DND-41 (cell line): ENCODE data around the gene RASGRP4.
A peak's percentile ranks its signal among the peaks of the same experiment; 100 is the strongest.

Source experiments
- ATAC-seq: fragments of 200-7000 bp; cut with Tn5 transposase; 3 replicates; pipeline ENCODE4 v1.9.1; 2021; ENCODE audit warnings: low read depth; ENCODE audit not compliant: insufficient read depth
- DNase-seq: peaks from one replicate; pipeline ENCODE4 v3.0.0-alpha.2; 2020
- H2AFZ ChIP-seq: 2 replicates; pipeline ENCODE4 v1.6.0; 2012; ENCODE audit warnings: low read depth, low read length
- H3K27ac ChIP-seq: 2 replicates; pipeline ENCODE4 v1.5.1; 2012; ENCODE audit warnings: low read length, inconsistent platforms
- H3K27me3 ChIP-seq: fragments of 200-600 bp; sonication (generic); 2 replicates; pipeline ENCODE4 v1.6.0; 2012; ENCODE audit warnings: low read length, mild to moderate bottlenecking, inconsistent platforms; ENCODE audit not compliant: insufficient read depth, poor library complexity
- H3K36me3 ChIP-seq: 2 replicates; pipeline ENCODE4 v1.5.1; 2012; ENCODE audit warnings: low read length, inconsistent platforms; ENCODE audit not compliant: insufficient read depth
- H3K4me1 ChIP-seq: 2 replicates; pipeline ENCODE4 v1.5.1; 2012; ENCODE audit warnings: mild to moderate bottlenecking, low read length; ENCODE audit not compliant: insufficient read depth
- H3K4me2 ChIP-seq: 2 replicates; pipeline ENCODE4 v1.6.0; 2012; ENCODE audit warnings: mild to moderate bottlenecking, moderate library complexity, low read length, inconsistent platforms; ENCODE audit not compliant: insufficient read depth
- H3K4me3 ChIP-seq, 2 experiments: fragments of 200-600 bp in 1 of 2; shearing (Covaris generic) in 1 of 2; 2 replicates each; pipeline ENCODE4 v1.5.1; 2012 to 2016; ENCODE audit warnings: inconsistent platforms in 2 of 2, low read length in 2 of 2, mild to moderate bottlenecking in 2 of 2, low read depth in 1 of 2, moderate library complexity in 1 of 2
- H3K79me2 ChIP-seq: 2 replicates; pipeline ENCODE4 v1.6.0; 2012; ENCODE audit warnings: low read length, inconsistent platforms; ENCODE audit not compliant: insufficient read depth
- H3K9ac ChIP-seq: 2 replicates; pipeline ENCODE4 v1.6.0; 2012; ENCODE audit warnings: low read depth, mild to moderate bottlenecking, inconsistent platforms, low read length, moderate library complexity
- H3K9me3 ChIP-seq: 2 replicates; pipeline ENCODE4 v1.5.1; 2012; ENCODE audit warnings: low read length, moderate library complexity, mild to moderate bottlenecking, inconsistent platforms; ENCODE audit not compliant: insufficient read depth, severe bottlenecking
- H4K20me1 ChIP-seq: 2 replicates; pipeline ENCODE4 v1.6.0; 2012; ENCODE audit warnings: low read length; ENCODE audit not compliant: insufficient read depth
- EZH2 ChIP-seq: IDR thresholded peaks from 3 replicates; pipeline ENCODE4 v1.6.1; 2012; ENCODE audit warnings: borderline replicate concordance, low read depth, mild to moderate bottlenecking, moderate library complexity, low read length, inconsistent platforms; ENCODE audit not compliant: severe bottlenecking
- TF ChIP-seq, protein P1 (sequence below): IDR thresholded peaks from 2 replicates; pipeline ENCODE4 v1.5.1; 2012; ENCODE audit warnings: borderline replicate concordance, low read length, moderate library complexity, mild to moderate bottlenecking; ENCODE audit not compliant: poor library complexity, severe bottlenecking; ENCODE audit errors: extremely low read depth

RASGRP4 gene

DNA sequence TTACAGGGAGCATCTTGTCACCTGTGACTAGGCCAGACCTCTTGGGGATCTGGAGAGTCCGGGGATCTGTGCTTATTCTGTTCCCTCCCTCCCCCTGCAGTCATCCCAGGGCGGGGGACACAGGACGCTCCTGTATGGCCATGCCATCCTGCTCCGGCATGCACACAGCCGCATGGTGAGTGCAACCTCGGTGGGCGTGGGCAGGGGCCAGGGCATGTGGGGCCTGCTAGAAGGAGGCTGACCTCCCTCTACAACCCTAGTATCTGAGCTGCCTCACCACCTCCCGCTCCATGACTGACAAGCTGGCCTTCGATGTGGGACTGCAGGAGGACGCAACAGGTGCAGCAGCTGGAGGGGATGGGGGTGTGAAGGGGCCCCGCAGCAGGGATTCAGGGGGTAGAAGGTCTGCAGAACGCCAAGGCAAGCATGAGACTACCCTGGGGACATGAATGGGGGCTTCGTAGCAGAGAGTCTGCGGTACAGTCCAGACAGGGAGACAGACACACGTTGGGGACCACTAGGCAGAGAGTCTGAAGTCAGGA is 17.5 kb upstream of the RASGRP4 start:
- Histone ChIP-seq H2AFZ (no peak overlapping the region), H3K4me1 (no peaks in the 10 kb centered on the region), H3K79me2 (no peaks in the 10 kb centered on the region), H4K20me1 (peaks cover 4% of the 10 kb centered on the region; the same call in 1 of the 2 replicates), H3K27me3 (no peaks in the 10 kb centered on the region), H3K9me3 (no peaks in the 10 kb centered on the region), H3K4me2 (no peak overlapping the region), H3K36me3 (no peaks in the 10 kb centered on the region), H3K27ac (no peak overlapping the region), H3K4me3 (no peak overlapping the region), H3K9ac (no peak overlapping the region)
- no peak for DNase-seq
- TF ChIP-seq EZH2 = no peak
- TF ChIP-seq, protein P1, sequence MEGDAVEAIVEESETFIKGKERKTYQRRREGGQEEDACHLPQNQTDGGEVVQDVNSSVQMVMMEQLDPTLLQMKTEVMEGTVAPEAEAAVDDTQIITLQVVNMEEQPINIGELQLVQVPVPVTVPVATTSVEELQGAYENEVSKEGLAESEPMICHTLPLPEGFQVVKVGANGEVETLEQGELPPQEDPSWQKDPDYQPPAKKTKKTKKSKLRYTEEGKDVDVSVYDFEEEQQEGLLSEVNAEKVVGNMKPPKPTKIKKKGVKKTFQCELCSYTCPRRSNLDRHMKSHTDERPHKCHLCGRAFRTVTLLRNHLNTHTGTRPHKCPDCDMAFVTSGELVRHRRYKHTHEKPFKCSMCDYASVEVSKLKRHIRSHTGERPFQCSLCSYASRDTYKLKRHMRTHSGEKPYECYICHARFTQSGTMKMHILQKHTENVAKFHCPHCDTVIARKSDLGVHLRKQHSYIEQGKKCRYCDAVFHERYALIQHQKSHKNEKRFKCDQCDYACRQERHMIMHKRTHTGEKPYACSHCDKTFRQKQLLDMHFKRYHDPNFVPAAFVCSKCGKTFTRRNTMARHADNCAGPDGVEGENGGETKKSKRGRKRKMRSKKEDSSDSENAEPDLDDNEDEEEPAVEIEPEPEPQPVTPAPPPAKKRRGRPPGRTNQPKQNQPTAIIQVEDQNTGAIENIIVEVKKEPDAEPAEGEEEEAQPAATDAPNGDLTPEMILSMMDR = no peak
- no peak for ATAC-seq

DNA sequence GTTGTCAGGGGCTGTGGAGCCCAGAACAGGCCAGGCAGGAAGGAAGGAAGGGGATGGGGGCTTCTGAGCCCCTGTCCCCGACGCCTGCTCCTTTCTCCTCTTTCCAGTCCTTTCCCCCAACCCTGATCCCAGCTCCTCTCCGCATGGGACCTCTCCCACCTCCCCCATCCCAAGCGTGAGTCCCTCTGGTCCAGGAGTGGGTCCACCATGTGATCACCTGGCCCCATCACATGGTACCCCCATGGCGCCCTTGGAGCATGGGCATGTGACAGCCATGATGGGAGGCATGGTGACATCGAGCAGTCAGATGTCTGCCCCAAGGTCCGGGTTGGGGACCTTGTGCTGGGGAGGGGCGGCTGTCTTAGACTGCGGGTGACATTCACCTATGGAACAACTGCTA is 16.7 kb upstream of the RASGRP4 start:
- TF ChIP-seq EZH2 = no peak
- TF ChIP-seq, protein P1 = no peak
- Histone ChIP-seq H3K36me3 (no peaks in the 10 kb centered on the region), H3K27ac (no peak overlapping the region), H3K9me3 (no peaks in the 10 kb centered on the region), H3K9ac (no peak overlapping the region), H3K4me1 (no peaks in the 10 kb centered on the region), H4K20me1 (peaks cover 4% of the 10 kb centered on the region; the same call in 1 of the 2 replicates), H3K79me2 (no peaks in the 10 kb centered on the region), H3K4me3 (no peak overlapping the region), H2AFZ (no peak overlapping the region), H3K4me2 (no peak overlapping the region), H3K27me3 (no peaks in the 10 kb centered on the region)
- ATAC-seq = no peak
- no peak for DNase-seq

DNA sequence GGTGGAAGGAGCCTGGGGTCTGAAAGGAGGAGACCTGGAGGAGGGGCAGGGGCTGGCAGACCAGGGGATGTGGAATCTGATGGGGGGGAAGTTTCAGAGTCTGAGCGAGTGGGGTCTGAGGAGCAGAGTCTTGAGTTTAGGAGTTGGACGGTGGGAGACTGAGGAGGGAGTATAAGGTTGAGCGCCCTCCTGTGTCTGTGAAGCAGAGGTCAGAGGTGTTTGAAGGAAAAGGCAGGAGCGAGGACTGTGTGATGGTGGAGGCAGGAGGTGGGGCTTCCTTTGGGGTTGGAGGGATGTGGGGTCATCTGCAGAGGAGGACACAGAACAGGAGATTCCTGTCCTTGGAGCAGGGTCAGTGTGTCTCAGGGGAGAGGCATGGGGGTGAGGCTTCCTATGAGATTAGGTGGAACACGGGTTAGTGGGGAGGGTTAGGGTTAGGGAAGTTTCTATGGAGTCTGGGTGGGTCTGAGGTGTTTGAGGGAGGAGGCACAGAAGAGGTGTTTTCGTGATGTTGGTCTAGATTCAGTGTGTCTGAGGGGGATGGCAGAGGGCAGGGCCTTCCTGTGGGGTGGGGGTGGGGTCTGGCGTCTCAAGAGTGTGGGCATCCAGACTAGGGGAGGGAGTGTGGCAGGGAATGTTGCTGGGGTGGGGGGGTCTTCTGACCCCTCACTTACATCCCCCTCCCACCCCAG is 15.8 kb upstream of the RASGRP4 start:
- peaks cover 4% of the 10 kb centered on the region; the same call in 1 of the 2 replicates for H4K20me1 ChIP-seq
- no peak for DNase-seq
- no peak; the same call in 2 of the 3 replicates for ATAC-seq
- H3K4me2 ChIP-seq = no peak overlapping the region
- H3K79me2 ChIP-seq = no peaks in the 10 kb centered on the region
- no peaks in the 10 kb centered on the region for H3K4me1 ChIP-seq
- H3K9me3 ChIP-seq = no peaks in the 10 kb centered on the region
- no peaks in the 10 kb centered on the region for H3K36me3 ChIP-seq
- no peak overlapping the region for H2AFZ ChIP-seq
- no peak overlapping the region for H3K27ac ChIP-seq
- no peaks in the 10 kb centered on the region for H3K27me3 ChIP-seq
- H3K9ac ChIP-seq = no peak overlapping the region
- no peak overlapping the region for H3K4me3 ChIP-seq
- TF ChIP-seq, protein P1 = peak; percentile 26
- no peak for TF ChIP-seq EZH2
